Mesodermal cell (in vitro differentiated cells): Measurements from ENCODE around the gene ARHGDIG.
A peak's percentile ranks its signal among the peaks of the same experiment; 100 is the strongest.

Source experiments
- H3K27ac ChIP-seq: 2 replicates; pipeline ENCODE4 v1.7.0; 2013; ENCODE audit warnings: mild to moderate bottlenecking, low read depth, low read length, moderate library complexity; ENCODE audit not compliant: severe bottlenecking
- H3K36me3 ChIP-seq: 2 replicates; pipeline ENCODE4 v1.7.1; 2013; ENCODE audit warnings: mild to moderate bottlenecking, low read length, moderate library complexity; ENCODE audit not compliant: control insufficient read depth, insufficient read depth
- H3K4me1 ChIP-seq: one replicate; pipeline ENCODE4 v1.7.1; 2013; ENCODE audit warnings: mild to moderate bottlenecking, low read length; ENCODE audit not compliant: insufficient read depth, control insufficient read depth, poor library complexity, severe bottlenecking
- H3K4me3 ChIP-seq: 2 replicates; pipeline ENCODE4 v1.7.0; 2013; ENCODE audit warnings: low read length, control low read depth, mild to moderate bottlenecking; ENCODE audit not compliant: insufficient read depth, poor library complexity, severe bottlenecking; ENCODE audit errors: extremely low read depth
- H3K9me3 ChIP-seq: 2 replicates; pipeline ENCODE4 v1.7.1; 2013; ENCODE audit warnings: mild to moderate bottlenecking, low read length, moderate library complexity; ENCODE audit not compliant: control insufficient read depth
- WGBS, 2 experiments: methylation state at CpG; one replicate each; pipeline ENCODE4 v1.1.5; 2013; ENCODE audit warnings: missing lambda C conversion rate in 2 of 2; ENCODE audit not compliant: insufficient coverage in 2 of 2; 5-methylcytosine and 5-hydroxymethylcytosine counted together

Gene ARHGDIG

DNA sequence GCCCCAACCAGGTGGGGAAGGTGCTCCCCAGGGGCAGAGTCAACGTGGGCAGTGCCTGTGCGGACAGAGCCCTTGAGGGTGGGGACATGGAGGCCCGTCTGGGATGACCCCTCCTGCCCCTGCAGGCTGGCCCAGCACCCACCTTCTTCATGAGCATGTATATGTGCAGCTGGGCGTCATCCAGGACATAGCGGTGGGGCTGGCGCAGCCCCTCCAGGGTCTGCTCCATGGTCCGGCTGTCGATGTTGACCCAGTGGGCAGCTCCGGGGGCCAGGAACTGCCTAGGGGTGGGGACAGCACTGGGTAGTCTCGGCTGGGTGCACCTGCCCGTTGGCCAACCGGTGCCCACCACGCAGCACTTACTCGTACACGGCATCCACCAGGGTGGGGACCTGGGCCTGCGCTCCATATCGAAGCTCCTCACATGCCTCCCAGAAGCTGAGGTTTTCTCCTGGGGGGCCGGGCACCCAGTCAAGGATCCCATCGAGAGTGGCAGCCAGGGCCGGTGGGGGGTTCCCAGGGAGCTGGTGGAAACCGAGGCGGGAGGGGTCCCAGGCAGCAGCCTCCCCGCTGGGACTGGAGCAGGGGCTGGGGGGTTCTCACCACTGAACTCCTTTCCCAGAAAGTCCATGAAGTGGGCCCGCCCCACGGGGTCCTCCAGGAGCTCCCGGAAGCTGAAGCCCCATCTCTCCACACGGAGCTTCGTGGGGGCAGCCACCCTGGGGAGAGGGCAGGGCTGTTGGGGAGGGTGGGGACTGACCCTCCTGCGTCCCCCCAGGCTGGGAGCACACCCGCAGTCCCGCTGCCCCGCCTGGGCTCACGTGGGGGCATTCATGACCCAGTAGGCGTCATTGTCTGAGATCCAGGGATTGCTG is 9.8 kb upstream of the ARHGDIG start:
- Histone ChIP-seq H3K36me3 (no peaks in the 10 kb centered on the region), H3K4me3 (no peak overlapping the region), H3K4me1 (peaks cover 3% of the 10 kb centered on the region), H3K27ac (no peak overlapping the region), H3K9me3 (no peaks in the 10 kb centered on the region)
- WGBS, 2 experiments = 93 to 94% methylated on average over 22 to 34 of the region's 34 CpGs

- H3K4me3 ChIP-seq = no peak overlapping the region
- H3K36me3 ChIP-seq = no peaks in the 10 kb centered on the region
- peaks cover 3% of the 10 kb centered on the region for H3K4me1 ChIP-seq
- 84 to 85% methylated on average over 31 to 35 of the region's 36 CpGs for WGBS, 2 experiments
- H3K9me3 ChIP-seq = no peaks in the 10 kb centered on the region
- H3K27ac ChIP-seq = no peak overlapping the region
These were observed 7.5 kb upstream of the ARHGDIG start for GRCh38 chr16:272633-273546.

DNA sequence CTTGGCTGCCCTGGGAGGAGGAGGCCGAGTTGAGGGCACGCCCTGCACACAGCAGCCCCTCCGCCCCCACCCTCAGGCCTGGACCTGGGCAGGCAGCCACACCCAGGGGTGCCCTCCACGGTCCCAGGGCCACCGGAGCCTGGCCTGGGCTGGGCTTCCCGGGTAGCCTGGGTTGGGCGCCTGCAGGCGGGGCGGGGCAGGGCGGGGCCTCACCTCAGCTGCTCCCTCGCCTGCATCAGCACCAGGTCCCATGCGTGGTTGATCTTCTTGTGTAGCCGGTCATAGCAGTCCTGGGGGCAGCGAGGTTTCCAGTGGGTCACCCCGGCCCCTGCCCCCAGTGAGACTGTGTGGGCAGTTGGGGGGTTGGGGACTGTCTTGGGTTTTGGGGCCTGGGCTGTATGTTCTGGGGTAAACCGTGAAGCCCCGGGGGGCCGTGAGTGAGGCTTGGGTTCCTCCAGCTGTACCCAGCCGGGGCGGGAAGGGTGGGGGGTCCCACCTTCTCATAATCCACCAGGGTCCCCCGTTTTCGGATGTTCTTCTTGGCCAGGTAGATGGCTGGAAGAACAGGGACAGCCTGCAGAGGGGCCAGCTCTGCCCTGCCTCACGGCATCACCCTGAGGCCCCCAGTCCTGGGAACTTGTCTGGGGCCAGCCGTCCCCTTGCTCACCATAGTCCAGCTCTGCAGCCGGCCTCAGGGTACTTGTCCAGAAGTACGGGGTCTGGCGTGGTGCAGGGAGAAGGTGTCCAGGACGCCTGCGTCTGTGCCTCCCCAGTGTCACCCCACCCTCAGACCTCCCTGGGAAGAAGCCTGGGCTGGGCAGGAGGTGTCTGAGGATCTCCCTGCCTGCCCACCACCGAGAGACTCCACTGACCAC is 6.6 kb upstream of the ARHGDIG start:
- H3K4me1 ChIP-seq = peaks cover 3% of the 10 kb centered on the region
- no peaks in the 10 kb centered on the region for H3K9me3 ChIP-seq
- no peak overlapping the region for H3K27ac ChIP-seq
- H3K36me3 ChIP-seq = no peaks in the 10 kb centered on the region
- WGBS, 2 experiments = 91 to 93% methylated on average over 21 to 22 of the region's 30 CpGs
- H3K4me3 ChIP-seq = no peak overlapping the region

DNA sequence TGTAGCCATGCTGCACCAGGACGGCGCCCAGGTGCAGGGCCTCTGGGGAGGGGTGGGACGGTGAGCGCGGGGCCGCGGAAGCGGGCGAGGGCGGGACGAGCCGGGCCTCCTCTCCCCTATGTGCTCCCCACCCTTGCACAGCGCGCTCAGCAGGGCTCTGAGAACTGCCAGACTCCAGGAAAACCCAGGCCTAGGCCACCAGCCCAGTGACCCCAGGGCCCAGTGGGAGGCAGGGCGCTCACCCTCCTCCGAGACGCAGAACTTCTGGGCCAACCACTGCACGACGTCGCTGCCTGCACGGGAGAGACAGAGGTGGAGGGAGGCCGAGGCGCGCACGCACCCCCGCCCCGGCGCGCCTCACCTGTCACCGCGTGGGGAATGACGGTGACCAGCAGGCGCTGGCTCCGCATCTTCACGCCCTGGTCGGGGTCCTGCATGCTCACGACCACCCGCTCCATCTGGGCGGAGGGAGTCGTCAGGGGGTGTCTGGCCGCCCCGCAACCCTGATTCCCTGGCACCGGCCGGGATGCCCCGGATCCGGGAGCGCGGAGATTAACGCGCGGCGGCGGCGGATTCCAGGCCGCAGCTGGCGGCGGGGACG is 5.2 kb upstream of the ARHGDIG start:
- H3K27ac ChIP-seq = no peak overlapping the region
- H3K4me1 ChIP-seq = peaks cover 3% of the 10 kb centered on the region
- no peaks in the 10 kb centered on the region for H3K9me3 ChIP-seq
- peak overlapping the region; percentile 27 for H3K4me3 ChIP-seq
- no peaks in the 10 kb centered on the region for H3K36me3 ChIP-seq
- 7 to 10% methylated on average over 31 to 50 of the region's 58 CpGs for WGBS, 2 experiments

DNA sequence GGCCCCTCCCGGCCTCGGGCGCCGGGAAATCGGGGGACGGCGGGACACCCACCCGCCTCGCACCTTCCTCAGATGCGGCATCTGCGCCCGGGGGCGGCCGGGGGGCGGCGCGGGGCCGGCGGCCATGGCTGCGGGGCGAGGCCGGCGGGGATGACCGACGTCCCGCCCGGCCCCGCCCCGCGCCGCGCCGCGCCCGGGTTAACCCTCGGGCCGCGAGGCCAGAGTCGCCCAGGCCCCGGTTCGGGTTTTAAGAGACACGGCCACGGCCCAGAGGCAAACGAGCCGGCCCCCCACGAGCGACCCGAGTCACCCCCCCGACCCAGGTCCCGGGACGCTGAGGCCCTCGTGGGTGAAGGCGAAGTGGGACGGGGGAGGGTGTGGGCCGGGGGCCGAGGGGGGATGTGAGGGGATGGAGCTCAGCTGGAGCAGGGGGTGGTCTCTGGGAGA is 4.6 kb upstream of the ARHGDIG start, which contains the start of gene RGS11:
TSS of gene RGS11 (minus strand) at position 159 of the 447 bp plus-strand sequence. CDS start at position 126, 33 bp downstream.
- H3K4me3 ChIP-seq = peak within 1 kb of the TSS; percentile 27
- H3K4me1 ChIP-seq = peaks cover 3% of the 10 kb centered on the region
- no peaks in the 10 kb centered on the region for H3K9me3 ChIP-seq
- H3K36me3 ChIP-seq = no peaks in the 10 kb centered on the region
- H3K27ac ChIP-seq = no peak within 1 kb of the TSS
- 2 to 4% methylated on average over 36 to 53 of the region's 56 CpGs for WGBS, 2 experiments

- no peak overlapping the region for H3K4me3 ChIP-seq
These were observed 3.8 kb upstream of the ARHGDIG start for GRCh38 chr16:276426-277077.

GRCh38 chr16:278863-279366 is 1.5 kb upstream of the ARHGDIG start:
- Histone ChIP-seq H3K9me3 (no peaks in the 10 kb centered on the region), H3K4me1 (peaks cover 7% of the 10 kb centered on the region), H3K36me3 (no peaks in the 10 kb centered on the region), H3K4me3 (no peak overlapping the region), H3K27ac (no peak overlapping the region)
- 73 to 81% methylated on average over 4 to 5 of the region's 6 CpGs for WGBS, 2 experiments

More at GRCh38 chr16:276426-277077, 3.8 kb upstream of the ARHGDIG start:
- Histone ChIP-seq H3K4me1 (peaks cover 7% of the 10 kb centered on the region), H3K9me3 (no peaks in the 10 kb centered on the region), H3K36me3 (no peaks in the 10 kb centered on the region), H3K27ac (no peak overlapping the region)
- WGBS, 2 experiments = 86 to 87% methylated on average over 16 to 20 of the region's 20 CpGs

- Histone ChIP-seq H3K4me1 (peaks cover 7% of the 10 kb centered on the region), H3K36me3 (no peaks in the 10 kb centered on the region), H3K27ac (no peak overlapping the region), H3K9me3 (no peaks in the 10 kb centered on the region), H3K4me3 (no peak overlapping the region)
- WGBS, 2 experiments = 77 to 93% methylated on average over 4 to 6 of the region's 7 CpGs
These were observed 860 bp upstream of the ARHGDIG start for GRCh38 chr16:279531-279930.

- no peaks in the 10 kb centered on the region for H3K36me3 ChIP-seq
- H3K4me1 ChIP-seq = peaks cover 5% of the 10 kb centered on the region
- H3K27ac ChIP-seq = no peak overlapping the region
- H3K9me3 ChIP-seq = no peaks in the 10 kb centered on the region
- 7 to 18% methylated on average over 22 to 33 of the region's 47 CpGs for WGBS, 2 experiments
- H3K4me3 ChIP-seq = peak overlapping the region; percentile 21
These were observed 358 bp upstream of the ARHGDIG start for GRCh38 chr16:280005-280460.
